ENCODE data around the gene THRSP.

The THRSP gene

DNA sequence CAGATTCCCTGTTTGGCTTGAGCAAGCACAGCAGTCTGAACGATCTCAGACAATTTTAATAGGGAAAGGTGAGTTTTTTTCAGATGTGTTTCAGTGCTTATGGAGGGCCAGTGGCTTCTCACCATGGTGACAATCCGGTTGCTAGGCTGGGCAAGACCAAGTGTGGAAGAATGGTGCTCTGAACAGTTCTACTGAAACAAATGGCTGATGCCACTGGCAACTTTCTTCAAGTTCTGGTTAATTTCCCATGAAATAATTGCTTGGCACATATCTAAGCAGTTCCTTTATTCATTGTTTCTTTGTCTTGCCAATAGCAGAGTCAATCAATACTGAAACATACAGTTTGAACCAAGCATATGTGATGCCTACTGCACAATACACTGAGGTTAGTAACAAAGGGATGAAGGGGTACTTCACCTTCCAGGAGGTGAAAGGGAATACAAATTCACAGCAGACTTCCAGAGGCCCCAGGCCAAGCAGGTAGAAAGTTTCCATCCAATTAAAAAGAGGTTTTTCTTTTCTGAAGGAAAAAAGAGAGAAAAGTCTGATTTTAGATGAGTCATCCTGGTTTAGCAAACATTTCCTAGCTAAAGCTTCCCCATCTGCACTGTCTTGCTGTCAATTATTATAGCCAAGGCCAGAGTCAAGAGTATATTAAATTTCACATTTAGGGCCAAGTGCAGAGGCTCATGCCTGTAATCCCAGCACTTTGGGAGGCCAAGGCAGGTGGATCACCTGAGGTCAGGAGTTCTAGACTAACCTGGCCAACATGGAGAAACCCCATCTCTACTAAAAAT lies 37.2 kb downstream of the THRSP start:
- DNase-seq: no peak

DNA sequence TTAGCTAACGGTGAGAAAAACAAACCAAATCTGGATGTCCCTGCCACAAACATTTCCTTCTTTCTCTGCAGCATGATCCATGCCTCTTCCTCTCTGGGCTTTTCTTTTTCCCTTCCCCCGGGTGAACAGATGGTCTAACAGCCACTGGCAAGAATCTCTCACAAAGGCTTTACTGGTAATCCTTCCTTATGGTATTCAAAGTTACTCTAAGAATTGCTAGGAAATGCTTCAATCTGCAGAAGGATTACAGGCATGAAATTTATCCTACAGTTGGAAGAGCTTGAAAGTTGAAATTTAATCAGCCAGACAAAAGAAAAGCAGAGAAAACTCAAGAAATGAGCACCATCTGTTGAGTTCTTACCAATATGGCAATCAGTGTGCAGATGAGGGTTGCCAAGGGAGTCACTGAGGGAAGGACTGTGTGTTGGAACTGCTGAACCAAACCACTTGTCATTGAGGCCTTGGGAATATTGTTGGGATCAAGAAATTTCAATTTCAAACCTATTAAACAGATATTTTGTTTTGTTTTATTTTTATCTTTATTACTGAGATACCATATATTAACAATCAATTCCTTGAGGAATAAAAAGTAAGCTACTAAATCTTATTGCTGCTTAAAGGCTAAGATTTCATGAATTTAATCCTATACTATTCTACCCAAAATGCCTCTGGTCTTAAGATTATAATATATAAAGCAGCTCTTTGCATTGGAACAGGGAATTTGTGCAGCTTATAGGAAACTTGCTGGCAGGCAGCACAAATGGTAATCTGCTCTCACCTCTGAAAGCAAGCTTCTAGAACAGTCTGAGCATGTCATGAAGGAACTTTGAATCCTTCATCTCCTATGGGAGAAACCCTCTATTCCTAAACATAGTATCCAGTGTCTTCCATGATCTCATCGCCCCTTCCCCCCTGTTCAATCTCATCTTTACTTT lies 45.7 kb downstream of the THRSP start:
- no peak for DNase-seq

- no peak for DNase-seq
Measured at GRCh38 chr11:78110351-78110750, 46.7 kb downstream of the THRSP start.

DNA sequence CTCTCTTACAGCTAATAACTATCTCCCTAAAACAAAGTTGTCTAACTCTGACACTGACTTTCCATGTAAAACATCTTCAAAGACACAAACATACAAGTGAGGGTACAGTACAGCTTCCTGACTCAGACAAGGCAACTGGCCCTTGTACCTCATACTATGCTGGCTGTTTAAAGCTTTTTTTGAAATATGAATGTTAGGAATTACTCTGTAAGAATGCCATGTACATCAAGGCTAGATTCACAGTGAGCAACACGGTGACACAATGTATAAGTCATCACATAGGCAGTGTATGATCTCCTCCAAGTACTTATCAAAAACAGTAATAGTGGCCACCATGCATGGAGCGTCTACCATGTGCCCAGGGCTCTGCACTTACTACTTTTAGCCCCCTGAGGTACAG lies 47.2 kb downstream of the THRSP start:
- no peak for DNase-seq

DNA sequence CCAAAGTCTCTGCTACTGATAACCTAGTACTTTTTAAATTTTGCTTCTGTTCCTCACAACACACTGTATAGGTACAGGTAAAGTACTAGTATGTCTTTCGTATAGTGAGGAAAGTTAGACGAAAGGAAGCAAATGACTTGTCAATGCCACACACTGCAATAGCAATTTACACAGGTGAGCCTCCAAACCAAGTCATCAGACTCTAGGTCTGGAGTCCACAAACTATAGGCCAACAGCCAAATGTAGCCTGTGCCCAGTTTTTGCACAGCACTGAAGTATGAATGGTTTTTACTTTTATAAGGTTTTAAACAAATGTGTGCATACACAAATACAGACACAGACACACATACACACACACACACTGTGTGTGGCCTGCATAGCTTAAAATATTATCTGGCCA lies 47.6 kb downstream of the THRSP start:
- DNase-seq: no peak

DNA sequence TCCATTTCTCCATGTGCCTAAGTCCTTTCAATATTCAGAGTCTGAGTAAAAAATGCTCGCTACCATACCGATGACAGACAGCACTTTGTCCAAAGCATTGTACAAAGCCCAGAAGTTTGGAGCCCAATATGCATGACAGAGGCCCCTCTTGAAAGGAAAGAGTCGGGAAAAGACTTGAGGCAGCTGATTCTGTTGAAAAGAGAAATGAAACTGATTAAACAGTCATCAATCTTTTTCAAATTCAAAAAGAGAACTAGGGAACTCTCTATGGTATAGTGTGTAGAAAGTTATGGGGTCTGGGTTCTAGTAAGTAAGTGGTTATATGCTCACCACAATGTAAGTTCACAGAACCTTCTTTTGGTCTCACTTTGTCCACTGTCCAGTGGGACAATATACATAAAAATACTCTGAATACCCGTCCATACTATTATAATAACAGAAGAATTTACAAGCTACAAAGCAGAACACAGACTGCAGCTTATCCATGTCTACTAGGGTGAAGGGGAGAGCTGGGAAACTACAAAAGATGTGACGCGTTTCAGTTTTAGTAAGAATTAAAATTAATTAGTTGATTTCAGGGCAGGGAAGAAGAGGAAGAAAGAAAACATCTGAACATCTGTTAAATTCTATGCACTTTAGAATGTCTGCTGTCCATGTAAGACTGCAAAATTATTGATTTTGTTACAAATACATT lies 49.1 kb downstream of the THRSP start:
- no peak for DNase-seq
